OCI-LY7 (cell line): ENCODE results near the gene SLC10A4. TPM values are rescaled to one million over a fixed set of nuclear protein-coding genes. Genes with fewer than 3 reads are reported as not detected.

Experiments used
- BruUV-seq: library from RNA; stranded (reverse); fragments of 400-500 nt; replicated peaks from 2 replicates; lab custom pipeline; 2021; lab: Mats Ljungman, UMichigan
- CTCF ChIA-PET: fragments of 300-600 bp; sonication (Branson Sonifier 250); formaldehyde crosslinking; loops from one replicate; lab custom pipeline; 2022; ENCODE audit warnings: antibody characterized with exemption; ENCODE audit not compliant: unreplicated experiment; lab: Charles Lee
- POLR2A ChIA-PET: fragments of 300-600 bp; sonication (Branson Sonifier 250); formaldehyde crosslinking; loops from one replicate; lab custom pipeline; 2022; ENCODE audit warnings: antibody characterized with exemption; lab: Charles Lee
- DNase-seq: peaks from one replicate; pipeline ENCODE4 v3.0.0-alpha.2; 2015; ENCODE audit warnings: low spot score
- H2AFZ ChIP-seq: fragments of 200-600 bp; sonication (generic), shearing (Covaris generic); 2 replicates; pipeline ENCODE4 v1.6.1; 2014; ENCODE audit warnings: mild to moderate bottlenecking, antibody characterized with exemption, low read length, moderate library complexity
- H3K27ac ChIP-seq: fragments of 200-600 bp; sonication (generic); 2 replicates; pipeline ENCODE4 v1.5.1; 2014; ENCODE audit warnings: mixed run types, low read depth, mild to moderate bottlenecking, moderate library complexity, low read length, inconsistent platforms; ENCODE audit not compliant: poor library complexity, severe bottlenecking
- H3K36me3 ChIP-seq: fragments of 200-600 bp; sonication (generic); 2 replicates; pipeline ENCODE4 v1.6.1; 2014; ENCODE audit warnings: mild to moderate bottlenecking, antibody characterized with exemption, low read length, moderate library complexity, mixed read lengths; ENCODE audit not compliant: insufficient read depth
- H3K4me1 ChIP-seq: fragments of 200-600 bp; sonication (generic); 2 replicates; pipeline ENCODE4 v1.5.1; 2014; ENCODE audit warnings: mild to moderate bottlenecking, low read length; ENCODE audit not compliant: insufficient read depth, poor library complexity, severe bottlenecking
- H3K4me2 ChIP-seq: fragments of 200-600 bp; sonication (generic); 2 replicates; pipeline ENCODE4 v1.6.1; 2014; ENCODE audit warnings: mild to moderate bottlenecking, low read length
- H3K4me3 ChIP-seq: fragments of 200-600 bp; sonication (generic); 2 replicates; pipeline ENCODE4 v1.5.1; 2014; ENCODE audit warnings: mild to moderate bottlenecking, low read depth, low read length; ENCODE audit not compliant: poor library complexity, severe bottlenecking
- H3K79me2 ChIP-seq: fragments of 200-600 bp; sonication (generic); 2 replicates; pipeline ENCODE4 v1.6.1; 2016; ENCODE audit warnings: low read depth, mild to moderate bottlenecking, low read length, moderate library complexity, mixed read lengths; ENCODE audit not compliant: insufficient read depth
- H3K9me2 ChIP-seq: fragments of 200-600 bp; sonication (generic); 2 replicates; pipeline ENCODE4 v1.6.1; 2016; ENCODE audit warnings: mild to moderate bottlenecking, low read length, mixed read lengths; ENCODE audit not compliant: insufficient read depth
- H3K9me3 ChIP-seq: fragments of 200-600 bp; sonication (generic); 2 replicates; pipeline ENCODE4 v1.6.1; 2014; ENCODE audit warnings: mild to moderate bottlenecking, mixed run types, low read length, mixed read lengths
- H4K20me1 ChIP-seq: fragments of 200-600 bp; sonication (generic); 2 replicates; pipeline ENCODE4 v1.6.1; 2014; ENCODE audit warnings: mild to moderate bottlenecking, antibody characterized with exemption, low read length, moderate library complexity, mixed read lengths; ENCODE audit not compliant: insufficient read depth
- EZH2phosphoT487 ChIP-seq: fragments of 200-600 bp; sonication (generic); IDR thresholded peaks from 2 replicates; pipeline ENCODE4 v1.6.1; 2018; ENCODE audit warnings: low read depth, borderline replicate concordance, mild to moderate bottlenecking, mixed run types, antibody characterized with exemption, low read length, moderate library complexity, mixed read lengths
- intact Hi-C: fragments of 100-400 bp; cut with micrococcal nuclease; formaldehyde crosslinking; loops from one replicate; pipeline ENCODE4 v1.10.0; 2022; ENCODE audit not compliant: unreplicated experiment
- total RNA-seq, 2 experiments: library from RNA; depleted of rRNA in 1 of 2; stranded (reverse); fragments of >200 nt in 1 of 2; shearing (Covaris generic) in 1 of 2; gene quantifications; 2 replicates each; pipeline ENCODE4 v1.2.3, GENCODE V29; 2014 to 2022
- TF ChIP-seq, protein P1 (sequence below): fragments of 200-600 bp; sonication (generic); conservative IDR thresholded peaks from 2 replicates; pipeline ENCODE4 v1.5.1; 2014; ENCODE audit warnings: mild to moderate bottlenecking, antibody characterized with exemption, low read length, moderate library complexity, mixed read lengths

SLC10A4 gene
- total RNA-seq, 2 experiments from 2014 or later: not detected

DNA sequence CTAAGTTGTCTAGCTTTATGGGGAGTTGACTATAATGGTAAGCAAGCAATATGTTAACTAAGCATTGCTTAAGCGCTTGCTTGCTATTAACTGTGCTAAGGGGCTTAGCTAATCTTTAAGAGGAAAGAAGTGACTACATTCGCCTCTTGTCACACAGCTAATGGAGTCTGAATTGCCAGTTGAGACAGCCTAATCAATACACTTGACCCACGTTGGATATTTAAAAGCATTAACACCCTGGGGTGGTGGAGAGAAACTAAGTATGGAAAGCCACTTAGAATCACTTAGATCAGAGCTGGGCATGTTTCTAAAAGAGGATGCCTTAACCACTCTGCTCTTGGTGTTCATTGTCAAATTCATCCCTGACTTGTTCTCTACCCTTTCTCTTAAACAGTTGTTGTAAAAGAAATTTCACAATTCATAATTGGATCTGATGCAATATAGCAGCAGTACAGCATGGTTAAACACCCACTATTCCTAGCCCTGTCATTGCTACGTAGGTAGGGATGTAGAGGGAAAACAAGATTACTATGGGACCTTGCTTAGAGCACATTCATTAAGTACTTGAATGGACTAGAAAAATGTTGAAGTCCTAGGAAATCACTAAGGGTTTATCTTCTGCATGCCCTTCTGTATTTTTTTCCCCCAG is 10.4 kb downstream of the SLC10A4 start:
- POLR2A ChIA-PET: interaction anchor here (1.5 kb wide), 1 partner anchor 11 kb away, joined by 5 read pairs; no protein-coding TSS in a partner anchor
- Histone ChIP-seq H3K36me3 (0 out of 2 replicates have a peak, but pooled peaks cover under 1% of the 10 kb centered on the region), H3K27ac (no peak overlapping the region), H3K79me2 (no peaks in the 10 kb centered on the region), H2AFZ (no peak overlapping the region), H3K4me3 (no peak overlapping the region), H3K9me3 (no peaks in the 10 kb centered on the region), H4K20me1 (no peaks in the 10 kb centered on the region), H3K4me2 (no peak overlapping the region), H3K4me1 (no peaks in the 10 kb centered on the region), H3K9me2 (no peaks in the 10 kb centered on the region)
- CTCF ChIA-PET: no interaction called here
- no TSS peak for BruUV-seq
- intact Hi-C loops: no loop called here
- DNase-seq: no peak
- TF ChIP-seq EZH2phosphoT487: no peak
- TF ChIP-seq, protein P1, sequence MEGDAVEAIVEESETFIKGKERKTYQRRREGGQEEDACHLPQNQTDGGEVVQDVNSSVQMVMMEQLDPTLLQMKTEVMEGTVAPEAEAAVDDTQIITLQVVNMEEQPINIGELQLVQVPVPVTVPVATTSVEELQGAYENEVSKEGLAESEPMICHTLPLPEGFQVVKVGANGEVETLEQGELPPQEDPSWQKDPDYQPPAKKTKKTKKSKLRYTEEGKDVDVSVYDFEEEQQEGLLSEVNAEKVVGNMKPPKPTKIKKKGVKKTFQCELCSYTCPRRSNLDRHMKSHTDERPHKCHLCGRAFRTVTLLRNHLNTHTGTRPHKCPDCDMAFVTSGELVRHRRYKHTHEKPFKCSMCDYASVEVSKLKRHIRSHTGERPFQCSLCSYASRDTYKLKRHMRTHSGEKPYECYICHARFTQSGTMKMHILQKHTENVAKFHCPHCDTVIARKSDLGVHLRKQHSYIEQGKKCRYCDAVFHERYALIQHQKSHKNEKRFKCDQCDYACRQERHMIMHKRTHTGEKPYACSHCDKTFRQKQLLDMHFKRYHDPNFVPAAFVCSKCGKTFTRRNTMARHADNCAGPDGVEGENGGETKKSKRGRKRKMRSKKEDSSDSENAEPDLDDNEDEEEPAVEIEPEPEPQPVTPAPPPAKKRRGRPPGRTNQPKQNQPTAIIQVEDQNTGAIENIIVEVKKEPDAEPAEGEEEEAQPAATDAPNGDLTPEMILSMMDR: no peak

DNA sequence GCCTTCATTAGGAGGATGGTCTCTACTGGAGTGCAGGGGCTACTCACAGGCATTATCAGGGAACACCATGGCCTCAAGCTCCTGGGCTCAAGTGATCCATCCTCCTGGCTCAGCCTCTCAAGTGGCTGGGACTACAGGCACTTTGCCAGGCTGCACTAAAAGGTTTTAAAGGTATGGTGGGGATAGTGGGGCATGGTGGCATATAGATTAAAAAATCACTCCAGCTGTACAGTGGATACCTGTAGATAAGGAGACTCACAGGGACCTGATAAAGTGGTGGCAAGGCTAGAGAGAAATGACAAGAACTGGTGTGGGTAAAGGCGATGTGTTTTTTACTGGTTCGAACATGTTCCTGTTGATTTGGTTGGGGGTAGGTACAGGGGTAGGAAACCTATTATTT is 12.8 kb downstream of the SLC10A4 start:
- TF ChIP-seq EZH2phosphoT487: no peak
- TF ChIP-seq, protein P1: no peak
- no peak overlapping the region for H3K4me3 ChIP-seq
- H3K9me3 ChIP-seq: no peaks in the 10 kb centered on the region
- H3K4me2 ChIP-seq: no peak overlapping the region
- intact Hi-C loops: no loop called here
- no peak overlapping the region for H3K27ac ChIP-seq
- ChIA-PET POLR2A (no interaction called here), CTCF (no interaction called here)
- no peaks in the 10 kb centered on the region for H4K20me1 ChIP-seq
- H3K4me1 ChIP-seq: no peaks in the 10 kb centered on the region
- peaks cover 18% of the 10 kb centered on the region; the same call in 1 of the 2 replicates for H3K36me3 ChIP-seq
- no peaks in the 10 kb centered on the region for H3K79me2 ChIP-seq
- BruUV-seq: no TSS peak
- no peak for DNase-seq
- H3K9me2 ChIP-seq: no peaks in the 10 kb centered on the region
- no peak overlapping the region for H2AFZ ChIP-seq

DNA sequence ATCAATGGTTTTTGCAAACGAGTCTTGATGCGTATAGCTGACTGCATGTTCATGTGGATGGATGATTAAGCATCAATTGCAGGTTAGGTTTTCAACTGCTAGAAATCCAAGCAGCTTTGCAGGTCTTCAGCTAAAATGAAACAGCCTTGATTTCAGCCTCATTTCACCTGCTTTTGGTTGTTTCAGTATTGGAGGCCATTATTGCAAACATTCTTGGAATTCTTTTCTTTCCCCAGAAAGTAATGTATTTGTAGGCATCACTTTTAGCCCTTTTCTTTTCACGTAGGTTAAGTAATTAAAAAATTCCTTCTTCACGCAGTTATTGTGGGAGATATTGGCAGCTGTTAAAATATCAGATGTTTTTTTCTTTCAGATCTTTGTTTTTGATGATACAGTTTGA is 15.8 kb downstream of the SLC10A4 start:
- Histone ChIP-seq H3K9me2 (no peaks in the 10 kb centered on the region), H3K4me2 (no peak overlapping the region), H3K36me3 (peaks cover 33% of the 10 kb centered on the region), H2AFZ (no peak overlapping the region), H3K79me2 (no peaks in the 10 kb centered on the region), H3K4me1 (no peaks in the 10 kb centered on the region), H3K27ac (no peak overlapping the region), H3K9me3 (no peaks in the 10 kb centered on the region), H4K20me1 (no peaks in the 10 kb centered on the region), H3K4me3 (no peak overlapping the region)
- intact Hi-C loops: no loop called here
- ChIA-PET POLR2A (no interaction called here), CTCF (no interaction called here)
- TF ChIP-seq, protein P1: no peak
- no peak for TF ChIP-seq EZH2phosphoT487
- no TSS peak for BruUV-seq
- DNase-seq: no peak
